A549 (cell line): ENCODE results near the gene INTS14. TPM values are rescaled to one million over a fixed set of nuclear protein-coding genes. Genes with fewer than 3 reads are reported as not detected.

Experiments
- ATAC-seq, 2 experiments: fragments of 200-7000 bp in 1 of 2; fragments of >200 bp in 1 of 2; cut with Nextera tagmentation in 1 of 2; cut with Tn5 transposase in 1 of 2; 3 replicates each; pipeline versions ENCODE4 v1.8.0 to v1.9.1; 2018 to 2020; ENCODE audit warnings: mild to moderate bottlenecking in 1 of 2, moderate library complexity in 1 of 2
- CTCF ChIA-PET: fragments of 300-600 bp; sonication (Branson Sonifier 250); formaldehyde crosslinking; extraction: SDS; loops from one replicate; lab custom pipeline; 2021; ENCODE audit warnings: antibody characterized with exemption, inconsistent platforms; lab: Yijun Ruan, JAX
- POLR2A ChIA-PET: fragments of 350-600 bp; formaldehyde crosslinking; extraction: SDS; loops from one replicate; lab custom pipeline; 2021; ENCODE audit warnings: antibody characterized with exemption, inconsistent platforms; lab: Yijun Ruan, JAX
- DNase-seq, 2 experiments: peaks; one replicate each; pipeline versions ENCODE4 v3.0.0 to v3.0.0-alpha.2; 2011 to 2016; ENCODE audit warnings: low read depth in 1 of 2, low spot score in 1 of 2
- FAIRE-seq: peaks from 2 replicates; lab custom pipeline; 2011; peaks lifted over from hg19 to GRCh38; lab: Jason Lieb, UNC
- H3K27ac ChIP-seq, 2 experiments: fragments of >200 bp; sonication (Bioruptor Twin); formaldehyde crosslinking; 3 replicates each; pipeline ENCODE4 v1.5.1; 2016 to 2017
- H3K4me1 ChIP-seq: fragments of >200 bp; sonication (Bioruptor Twin); formaldehyde crosslinking; 3 replicates; pipeline ENCODE4 v1.6.1; 2016
- H3K4me2 ChIP-seq: fragments of >200 bp; sonication (Bioruptor Twin); formaldehyde crosslinking; 3 replicates; pipeline ENCODE4 v1.6.1; 2016
- H3K4me3 ChIP-seq: fragments of >200 bp; sonication (Bioruptor Twin); formaldehyde crosslinking; 3 replicates; pipeline ENCODE4 v1.5.1; 2016
- H3K9me3 ChIP-seq: fragments of >200 bp; sonication (Bioruptor Twin); formaldehyde crosslinking; 3 replicates; pipeline ENCODE4 v1.6.1; 2016
- BHLHE40 ChIP-seq: IDR thresholded peaks from 2 replicates; pipeline ENCODE4 v1.6.1; 2012; ENCODE audit warnings: low read depth, low read length, inconsistent platforms
- CBX8 ChIP-seq: fragments of 200-600 bp; sonication (generic); IDR thresholded peaks from 2 replicates; pipeline ENCODE4 v1.6.1; 2016
- CEBPB ChIP-seq, 2 experiments: fragments of >200 bp in 1 of 2; sonication (Bioruptor Twin) in 1 of 2; formaldehyde crosslinking in 1 of 2; IDR thresholded peaks; 2 replicates each; pipeline ENCODE4 v1.6.1; 2012 to 2016
- CHD2 ChIP-seq: fragments of 150-350 bp; IDR thresholded peaks from 2 replicates; pipeline ENCODE4 v1.6.1; 2014; ENCODE audit warnings: low read length; ENCODE audit not compliant: partially characterized antibody
- E2F6 ChIP-seq: IDR thresholded peaks from 2 replicates; pipeline ENCODE4 v1.6.1; 2012; ENCODE audit warnings: low read depth, borderline replicate concordance
- ELK1 ChIP-seq: fragments of 150-350 bp; IDR thresholded peaks from 2 replicates; pipeline ENCODE4 v1.6.1; 2014; ENCODE audit warnings: low read depth, mild to moderate bottlenecking, low read length
- EP300 ChIP-seq, 2 experiments: fragments of >200 bp; sonication (Bioruptor Twin); formaldehyde crosslinking; IDR thresholded peaks; 2 replicates in 1 of 2; 3 replicates in 1 of 2; pipeline ENCODE4 v1.6.1; 2016 to 2017
- ESRRA ChIP-seq: fragments of 150-350 bp; IDR thresholded peaks from 2 replicates; pipeline ENCODE4 v1.6.1; 2014; ENCODE audit warnings: mild to moderate bottlenecking, low read length, borderline replicate concordance
- HMGXB4 ChIP-seq: fragments of 250-450 bp; sonication (Bioruptor Pico); IDR thresholded peaks from 2 replicates; pipeline ENCODE4 v1.5.0; 2021; ENCODE audit warnings: mild to moderate bottlenecking, moderate library complexity, borderline replicate concordance
- HOXA7 ChIP-seq: fragments of 250-450 bp; sonication (Bioruptor Pico); IDR thresholded peaks from 2 replicates; pipeline ENCODE4 v1.5.0; 2020; ENCODE audit warnings: mild to moderate bottlenecking, moderate library complexity
- HOXB13 ChIP-seq: fragments of 250-450 bp; sonication (Bioruptor Pico); IDR thresholded peaks from 2 replicates; pipeline ENCODE4 v1.5.0; 2020; ENCODE audit warnings: low read depth, mild to moderate bottlenecking, moderate library complexity
- HOXB5 ChIP-seq: fragments of 250-450 bp; sonication (Bioruptor Pico); IDR thresholded peaks from 2 replicates; pipeline ENCODE4 v1.5.0; 2020; ENCODE audit warnings: mild to moderate bottlenecking, moderate library complexity
- JUN ChIP-seq, 2 experiments: fragments of >200 bp; sonication (Bioruptor Twin); formaldehyde crosslinking; IDR thresholded peaks; 2 replicates in 1 of 2; 3 replicates in 1 of 2; pipeline ENCODE4 v1.6.1; 2016 to 2017
- MAFK ChIP-seq: fragments of 450-650 bp; IDR thresholded peaks from 2 replicates; pipeline ENCODE4 v1.6.1; 2014; ENCODE audit not compliant: partially characterized antibody
- PBX3 ChIP-seq: IDR thresholded peaks from 2 replicates; pipeline ENCODE4 v1.6.1; 2012
- RCOR1 ChIP-seq: fragments of 150-350 bp; IDR thresholded peaks from 2 replicates; pipeline ENCODE4 v1.6.1; 2014; ENCODE audit warnings: antibody characterized with exemption, low read length, low read depth
- RNF2 ChIP-seq: fragments of 200-600 bp; sonication (generic); IDR thresholded peaks from 2 replicates; pipeline ENCODE4 v1.6.1; 2016; ENCODE audit warnings: low read depth, mild to moderate bottlenecking, antibody characterized with exemption, moderate library complexity, borderline replicate concordance
- SMC3 ChIP-seq: fragments of >200 bp; sonication (Bioruptor Twin); formaldehyde crosslinking; IDR thresholded peaks from 3 replicates; pipeline ENCODE4 v1.6.1; 2018; ENCODE audit warnings: inconsistent platforms
- SREBF2 ChIP-seq: fragments of 450-650 bp; IDR thresholded peaks from 2 replicates; pipeline ENCODE4 v1.6.1; 2014; ENCODE audit warnings: mild to moderate bottlenecking, moderate library complexity
- TFCP2L1 ChIP-seq: fragments of 250-450 bp; sonication (Bioruptor Pico); IDR thresholded peaks from 2 replicates; pipeline ENCODE4 v1.5.0; 2021; ENCODE audit warnings: mild to moderate bottlenecking
- ZNF302 ChIP-seq: fragments of 250-450 bp; sonication (Bioruptor Pico); IDR thresholded peaks from 2 replicates; pipeline ENCODE4 v1.9.0; 2021; ENCODE audit warnings: inconsistent platforms, mild to moderate bottlenecking, moderate library complexity
- WGBS: methylation state at CpG from one replicate; pipeline ENCODE4 v1.1.6; 2017; ENCODE audit errors: missing lambda C conversion rate; 5-methylcytosine and 5-hydroxymethylcytosine counted together
- polyA plus RNA-seq, 4 experiments: library from polyadenylated mRNA; depleted of rRNA in 3 of 4; stranded (reverse); fragments of >200 nt; fragmentation: RNase III in 1 of 4; extraction: RNeasy Plus Mini Kit Qiagen cat#74134 plus additional on column Dnase treatment in 1 of 4; gene quantifications; 2 replicates in 3 of 4; 3 replicates in 1 of 4; pipeline ENCODE4 v1.2.3, GENCODE V29; 2011 to 2017

Gene INTS14
- polyA plus RNA-seq, 2 of the 4 experiments (the other 2 are of a cell fraction) = 38.1 to 82.1 TPM

- no peak for FAIRE-seq
- no peak overlapping the region for H3K27ac ChIP-seq
- WGBS = 85% methylated on average over 1 of the region's 1 CpG
- H3K9me3 ChIP-seq = no peaks in the 10 kb centered on the region
- ChIA-PET CTCF (interaction anchor here (1.3 kb wide), 1 partner anchor 27 kb away, joined by 3 read pairs; the partner anchor contains the start of gene INTS14), POLR2A (no interaction called here)
- no peak overlapping the region for H3K4me3 ChIP-seq
- DNase-seq = no peak
- no peak for TF ChIP-seq EP300 (IDR thresholded peaks at IDR 0.05)
- TF ChIP-seq SMC3 = no peak
- TF ChIP-seq TFCP2L1 (CRISPR knock-in tag) = no peak
- no peak for TF ChIP-seq MAFK
- TF ChIP-seq HOXB13 (CRISPR knock-in tag) = no peak
- TF ChIP-seq CHD2 = no peak
- TF ChIP-seq CBX8 = no peak
- no peak for TF ChIP-seq SREBF2
- TF ChIP-seq RCOR1 = no peak
- no peak for TF ChIP-seq CEBPB (IDR thresholded peaks at IDR 0.05)
- TF ChIP-seq HOXA7 = no peak
- TF ChIP-seq ESRRA = no peak
- TF ChIP-seq HMGXB4 (CRISPR knock-in tag) = no peak
- TF ChIP-seq PBX3 = no peak
- no peak for TF ChIP-seq ZNF302
- no peak for TF ChIP-seq BHLHE40
- TF ChIP-seq RNF2 = no peak
- peaks cover 14% of the 10 kb centered on the region for H3K4me1 ChIP-seq
- H3K4me2 ChIP-seq = no peak overlapping the region
- ATAC-seq = no peak
Measured at GRCh38 chr15:65583701-65584100, 27.2 kb downstream of the INTS14 start.

GRCh38 chr15:65580287-65580686 lies 30.6 kb downstream of the INTS14 start:
- POLR2A ChIA-PET = interaction anchor here (1.2 kb wide), 2 partner anchors 31 to 289 kb away, joined by 4 to 9 read pairs; partner anchors contain the start of genes INTS14 and RAB11A
- Histone ChIP-seq H3K9me3 (no peaks in the 10 kb centered on the region), H3K4me3 (no peak overlapping the region), H3K27ac (peak overlapping the region in 1 of 2 experiments; percentile 19; a peak in 1 of 6 replicates), H3K4me1 (peaks cover 23% of the 10 kb centered on the region), H3K4me2 (peak overlapping the region; percentile 16)
- FAIRE-seq (no peak), DNase-seq (peak; percentile 46 to 50), ATAC-seq (peak; percentile 81 to 82)
- TF ChIP-seq ZNF302 (no peak), JUN (IDR thresholded peaks at IDR 0.05) (0 out of 5 replicates have a peak, but pooled peaks of 1 of the 2 experiments have one; percentile 14)
- CTCF ChIA-PET = interaction anchor here (0.9 to 2.7 kb wide), 5 partner anchors 16 to 195 kb away, joined by 3 to 17 read pairs (median 4); no protein-coding TSS in a partner anchor

- Histone ChIP-seq H3K4me1 (peaks cover 23% of the 10 kb centered on the region), H3K9me3 (no peaks in the 10 kb centered on the region), H3K27ac (peak overlapping the region in 1 of 2 experiments; percentile 19; a peak in 1 of 6 replicates), H3K4me2 (peak overlapping the region; percentile 16), H3K4me3 (no peak overlapping the region)
- FAIRE-seq (no peak), ATAC-seq (peak; percentile 28 to 37; a peak in 4 of 6 replicates), DNase-seq (no peak)
- ChIA-PET POLR2A (interaction anchor here (1.2 to 1.3 kb wide), 3 partner anchors 31 to 290 kb away, joined by 4 to 9 read pairs (median 5); partner anchors contain the start of genes INTS14 and RAB11A), CTCF (interaction anchor here (0.6 to 2.7 kb wide), 5 partner anchors 16 to 194 kb away, joined by 3 to 17 read pairs (median 5); partner anchors contain the start of gene INTS14)
- 82% methylated on average over 3 of the region's 3 CpGs for WGBS
- no peak for TF ChIP-seq ELK1
- no peak for TF ChIP-seq HOXB5 (CRISPR knock-in tag)
- TF ChIP-seq E2F6 = no peak
- TF ChIP-seq BHLHE40 = no peak
- TF ChIP-seq JUN (IDR thresholded peaks at IDR 0.05) = 0 out of 5 replicates have a peak, but pooled peaks of 1 of the 2 experiments have one; percentile 4
Measured at GRCh38 chr15:65579762-65580161, 31.2 kb downstream of the INTS14 start.
